ENCODE measurements around the gene COBL. TPM values are rescaled to one million over a fixed set of nuclear protein-coding genes. Genes with fewer than 3 reads are reported as not detected.

The COBL gene
- total and polyA plus RNA-seq, 2 of the 8 experiments (the other 6 are each of a cell fraction or from before 2014, with no cell fraction given) = 13.8 to 40.4 TPM

DNA sequence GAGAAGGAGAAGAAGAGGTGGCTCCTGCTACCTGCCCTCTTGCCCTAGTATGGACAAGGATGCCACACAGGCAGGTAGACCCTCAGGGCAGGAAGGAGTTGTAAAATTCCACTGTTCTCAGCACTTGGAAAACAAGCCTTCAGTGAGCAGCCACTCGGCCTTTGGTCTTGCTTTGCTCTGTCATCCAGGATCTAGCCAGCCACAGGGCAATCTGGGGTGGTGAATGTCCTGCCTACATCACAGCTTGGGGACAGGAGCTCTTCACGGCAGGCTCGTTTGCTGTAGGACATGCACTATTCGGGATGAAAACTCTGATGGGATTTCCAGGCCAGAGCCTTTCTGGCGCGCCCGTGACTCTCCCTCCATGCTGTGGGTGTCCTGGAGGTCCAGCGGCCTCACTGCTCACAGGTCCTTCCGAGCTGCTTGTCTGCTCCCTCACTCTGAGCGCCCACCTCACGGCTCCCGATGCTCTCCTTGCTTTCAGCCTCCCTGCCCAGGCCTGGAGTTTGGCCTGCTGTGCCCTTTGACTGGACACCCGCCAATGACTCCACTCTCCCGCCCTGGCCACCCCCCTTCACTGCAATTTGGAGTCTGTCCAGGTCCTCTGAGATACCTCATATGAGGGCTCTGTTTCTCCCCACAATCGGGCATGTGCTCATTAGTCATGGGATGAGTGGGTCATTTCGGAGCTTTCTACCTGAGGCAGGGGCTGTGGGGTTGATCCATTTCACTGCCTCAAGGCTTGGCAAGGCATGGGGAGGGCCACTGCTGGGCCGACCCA, 306.7 kb downstream of the COBL start (continued):
- TF ChIP-seq CHD7 (IDR thresholded peaks at IDR 0.05; ENCODE audit: insufficient replicate concordance, low read length) (no peak), ASH2L (IDR thresholded peaks at IDR 0.05; ENCODE audit: low read length) (no peak), GTF2F1 (IDR thresholded peaks at IDR 0.05; ENCODE audit: borderline replicate concordance, low read depth, low read length) (no peak), TAF1 (IDR thresholded peaks at IDR 0.05; ENCODE audit: low read depth, low read length) (no peak)
- TF ChIP-seq, protein P1, sequence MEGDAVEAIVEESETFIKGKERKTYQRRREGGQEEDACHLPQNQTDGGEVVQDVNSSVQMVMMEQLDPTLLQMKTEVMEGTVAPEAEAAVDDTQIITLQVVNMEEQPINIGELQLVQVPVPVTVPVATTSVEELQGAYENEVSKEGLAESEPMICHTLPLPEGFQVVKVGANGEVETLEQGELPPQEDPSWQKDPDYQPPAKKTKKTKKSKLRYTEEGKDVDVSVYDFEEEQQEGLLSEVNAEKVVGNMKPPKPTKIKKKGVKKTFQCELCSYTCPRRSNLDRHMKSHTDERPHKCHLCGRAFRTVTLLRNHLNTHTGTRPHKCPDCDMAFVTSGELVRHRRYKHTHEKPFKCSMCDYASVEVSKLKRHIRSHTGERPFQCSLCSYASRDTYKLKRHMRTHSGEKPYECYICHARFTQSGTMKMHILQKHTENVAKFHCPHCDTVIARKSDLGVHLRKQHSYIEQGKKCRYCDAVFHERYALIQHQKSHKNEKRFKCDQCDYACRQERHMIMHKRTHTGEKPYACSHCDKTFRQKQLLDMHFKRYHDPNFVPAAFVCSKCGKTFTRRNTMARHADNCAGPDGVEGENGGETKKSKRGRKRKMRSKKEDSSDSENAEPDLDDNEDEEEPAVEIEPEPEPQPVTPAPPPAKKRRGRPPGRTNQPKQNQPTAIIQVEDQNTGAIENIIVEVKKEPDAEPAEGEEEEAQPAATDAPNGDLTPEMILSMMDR (IDR thresholded peaks at IDR 0.05; ENCODE audit: control extremely low read depth in 1 of 3, insufficient read depth in 1 of 3, low read depth in 1 of 3, low read length in 3 of 3) = no peak
